Measurements from ENCODE around the gene TBC1D14. TPM values are rescaled to one million over a fixed set of nuclear protein-coding genes. Genes with fewer than 3 reads are reported as not detected.

Gene TBC1D14
- total RNA-seq, 1 donor, result 34.0 TPM

GRCh38 chr4:6989331-6989923, 79.8 kb downstream of the TBC1D14 start:
- no peak for DNase-seq (ENCODE audit: low read depth)
- no peak for TF ChIP-seq CTCF (IDR thresholded peaks at IDR 0.05; ENCODE audit: insufficient read depth, low read length)

DNA sequence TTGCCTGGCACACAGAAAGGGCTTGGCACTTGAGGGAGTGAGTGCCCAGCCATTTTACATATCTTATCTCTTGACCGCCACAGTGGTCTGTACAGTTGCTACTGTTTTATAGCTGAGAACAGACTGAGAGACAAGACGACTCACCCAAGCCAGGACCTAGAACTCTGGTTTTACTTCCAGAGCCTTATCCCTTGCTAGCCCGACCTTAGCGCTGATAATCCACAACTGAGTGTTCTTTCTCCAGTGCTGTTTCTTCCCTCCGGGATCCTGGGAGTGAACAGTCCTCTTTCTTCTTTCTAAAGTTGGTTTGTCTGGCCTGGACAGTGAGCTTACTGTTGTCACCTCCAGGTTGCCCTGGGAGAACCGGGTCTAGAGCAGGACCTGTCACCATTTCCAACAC, 81.0 kb downstream of the TBC1D14 start:
- H3K4me3 ChIP-seq (ENCODE audit: low read depth, low read length), result no peak overlapping the region
- no peak for TF ChIP-seq CTCF (IDR thresholded peaks at IDR 0.05; ENCODE audit: insufficient read depth, low read length)
- no peak for DNase-seq (ENCODE audit: low read depth)

More at GRCh38 chr4:6989331-6989923, 79.8 kb downstream of the TBC1D14 start:
- no peak overlapping the region for H3K4me3 ChIP-seq (ENCODE audit: low read depth, low read length)

DNA sequence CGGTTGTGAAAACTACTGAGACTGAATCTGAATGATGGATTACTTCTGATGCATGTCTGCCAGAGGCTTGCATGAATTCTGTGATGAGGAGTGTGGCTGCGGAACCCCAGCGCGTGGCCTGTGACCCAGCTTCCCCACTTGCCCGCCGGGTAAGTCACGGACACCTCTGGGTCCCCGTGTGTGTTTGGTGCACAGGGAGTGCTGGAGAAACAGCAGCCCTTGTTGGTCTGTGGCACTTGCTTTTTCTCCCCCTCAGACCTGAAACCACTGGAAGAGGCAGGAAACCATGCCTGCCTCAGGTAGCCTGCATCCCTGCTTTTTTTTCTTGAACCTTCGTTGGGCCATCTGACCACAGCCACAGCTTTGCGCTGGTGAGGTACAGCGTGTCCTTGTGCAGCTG, 81.6 kb downstream of the TBC1D14 start:
- no peak for TF ChIP-seq CTCF (IDR thresholded peaks at IDR 0.05; ENCODE audit: insufficient read depth, low read length)
- no peak for DNase-seq (ENCODE audit: low read depth)
- peak overlapping the region; percentile 33 for H3K4me3 ChIP-seq (ENCODE audit: low read depth, low read length)

- DNase-seq (ENCODE audit: low read depth), result peak; percentile 93
- H3K4me3 ChIP-seq (ENCODE audit: low read depth, low read length), result peak overlapping the region; percentile 33
- TF ChIP-seq CTCF (IDR thresholded peaks at IDR 0.05; ENCODE audit: insufficient read depth, low read length), result no peak
Measured at GRCh38 chr4:6991771-6992557, 82.3 kb downstream of the TBC1D14 start.

DNA sequence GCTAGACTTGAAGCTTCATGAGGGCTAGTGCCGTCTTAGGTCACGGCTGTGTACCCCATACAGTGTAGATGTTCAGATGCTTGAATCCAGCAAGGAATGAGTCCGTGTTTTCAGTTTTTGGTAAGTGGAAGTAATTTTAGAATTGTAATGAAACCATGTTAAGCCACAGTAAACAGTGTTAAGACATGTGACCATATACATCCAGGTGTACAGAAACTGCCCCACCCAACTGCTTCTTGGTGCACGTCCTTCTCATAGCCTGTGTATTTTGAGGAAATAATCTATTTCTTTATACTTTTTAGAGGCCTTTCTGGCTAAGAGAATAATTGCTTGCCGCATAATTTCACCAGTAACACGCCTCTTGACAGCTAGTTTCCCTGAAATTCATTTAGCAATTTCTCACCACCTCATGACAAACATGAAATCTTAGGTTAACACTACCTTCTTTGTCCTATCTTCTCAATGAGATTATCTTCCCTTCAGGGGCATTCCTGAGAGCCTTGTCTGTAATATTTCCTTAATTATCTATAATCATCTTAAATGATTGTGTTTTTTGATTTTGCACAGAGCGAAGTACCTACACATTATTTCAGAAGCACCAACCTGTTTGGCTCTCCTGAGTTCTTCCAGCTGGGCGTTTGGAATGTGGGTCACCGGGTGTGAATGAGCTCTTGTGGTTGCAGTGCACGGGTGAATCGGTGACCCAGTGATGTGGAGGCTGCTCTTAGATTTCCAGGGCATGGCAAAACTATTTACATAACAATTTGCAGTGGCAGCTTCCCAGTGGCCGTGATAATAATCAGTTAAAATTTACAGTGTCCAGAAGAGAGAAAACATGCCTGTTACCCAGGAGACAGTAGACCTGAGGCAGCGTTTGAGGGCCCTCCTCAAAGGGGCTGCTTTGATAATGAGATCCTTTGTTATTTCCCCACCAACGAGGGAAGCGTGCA, 83.4 kb downstream of the TBC1D14 start:
- TF ChIP-seq CTCF (IDR thresholded peaks at IDR 0.05; ENCODE audit: insufficient read depth, low read length), result no peak
- no peak overlapping the region for H3K4me3 ChIP-seq (ENCODE audit: low read depth, low read length)
- no peak for DNase-seq (ENCODE audit: low read depth)

DNA sequence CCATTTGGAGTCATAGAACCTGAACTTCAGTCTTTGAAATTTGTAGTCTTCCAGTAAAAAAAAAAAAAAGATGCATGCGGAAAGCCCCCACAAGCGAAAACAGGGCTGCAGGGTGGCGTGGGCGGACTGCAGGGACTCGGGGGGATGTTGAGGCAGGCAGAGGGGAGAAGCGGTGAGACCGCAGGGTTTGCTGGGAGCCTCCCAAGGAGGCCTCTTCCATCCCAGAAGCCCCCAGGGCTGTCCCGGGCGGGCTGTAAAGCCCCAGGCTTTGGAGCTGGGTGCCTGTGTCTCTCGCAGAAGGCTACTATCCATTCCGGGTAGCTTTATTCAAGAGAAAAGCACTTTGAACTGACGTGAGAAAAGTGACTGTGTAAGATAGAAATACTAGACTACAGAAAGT, 86.9 kb downstream of the TBC1D14 start:
- DNase-seq (ENCODE audit: low read depth), result no peak
- H3K4me3 ChIP-seq (ENCODE audit: low read depth, low read length), result no peak overlapping the region
- no peak for TF ChIP-seq CTCF (IDR thresholded peaks at IDR 0.05; ENCODE audit: insufficient read depth, low read length)

Data from fibroblast of the aortic adventitia (primary cell).